ENCODE results near the gene FYB2.

GRCh38 chr1:56838759-56839158, 19.6 kb upstream of the FYB2 start:
- TF ChIP-seq POLR2AphosphoS5 (IDR thresholded peaks at IDR 0.05) (no peak), CTCF (IDR thresholded peaks at IDR 0.05) (no peak), EP300 (IDR thresholded peaks at IDR 0.05) (no peak)

Data from esophagus muscularis mucosa (tissue), 4 donors.